ENCODE data around the gene YPEL2.
"Not testable (repeated sequence)": the region's sequence is repeated elsewhere in the genome, so short reads cannot be mapped to it uniquely, and the experiment has no call there.

Gene YPEL2

GRCh38 chr17:59389066-59389465 lies 57.6 kb downstream of the YPEL2 start:
- Histone ChIP-seq H3K9me3 (ENCODE audit: control insufficient read depth, insufficient read depth, low read length) (no peaks in the 10 kb centered on the region), H3K36me3 (ENCODE audit: insufficient read depth, low read length) (no peaks in the 10 kb centered on the region), H3K4me1 (ENCODE audit: insufficient read depth, low read length) (peaks cover 13% of the 10 kb centered on the region), H3K9ac (ENCODE audit: low read depth, low read length) (no peak overlapping the region)

GRCh38 chr17:59391021-59391420 lies 59.6 kb downstream of the YPEL2 start:
- peaks cover 13% of the 10 kb centered on the region for H3K4me1 ChIP-seq (ENCODE audit: insufficient read depth, low read length)
- H3K9me3 ChIP-seq (ENCODE audit: control insufficient read depth, insufficient read depth, low read length), result 0 out of 2 replicates have a peak, but pooled peaks cover 2% of the 10 kb centered on the region
- H3K9ac ChIP-seq (ENCODE audit: low read depth, low read length), result no peak overlapping the region
- no peaks in the 10 kb centered on the region for H3K36me3 ChIP-seq (ENCODE audit: insufficient read depth, low read length)

GRCh38 chr17:59392973-59393679 lies 61.7 kb downstream of the YPEL2 start:
- Histone ChIP-seq H3K9ac (ENCODE audit: low read depth, low read length) (no peak overlapping the region), H3K9me3 (ENCODE audit: control insufficient read depth, insufficient read depth, low read length) (0 out of 2 replicates have a peak, but pooled peaks cover 2% of the 10 kb centered on the region), H3K4me1 (ENCODE audit: insufficient read depth, low read length) (peaks cover 3% of the 10 kb centered on the region), H3K36me3 (ENCODE audit: insufficient read depth, low read length) (no peaks in the 10 kb centered on the region)

GRCh38 chr17:59393742-59394410 lies 62.4 kb downstream of the YPEL2 start:
- not testable (repeated sequence) for H3K4me1 ChIP-seq (ENCODE audit: insufficient read depth, low read length); H3K9me3 ChIP-seq (ENCODE audit: control insufficient read depth, insufficient read depth, low read length); H3K9ac ChIP-seq (ENCODE audit: low read depth, low read length); H3K36me3 ChIP-seq (ENCODE audit: insufficient read depth, low read length)

GRCh38 chr17:59396134-59396826 lies 64.8 kb downstream of the YPEL2 start:
- Histone ChIP-seq H3K36me3 (ENCODE audit: insufficient read depth, low read length) (no peaks in the 10 kb centered on the region), H3K4me1 (ENCODE audit: insufficient read depth, low read length) (no peaks in the 10 kb centered on the region), H3K9me3 (ENCODE audit: control insufficient read depth, insufficient read depth, low read length) (0 out of 2 replicates have a peak, but pooled peaks cover 2% of the 10 kb centered on the region), H3K9ac (ENCODE audit: low read depth, low read length) (no peak overlapping the region)

GRCh38 chr17:59397316-59398073 lies 66.0 kb downstream of the YPEL2 start:
- no peak overlapping the region for H3K9ac ChIP-seq (ENCODE audit: low read depth, low read length)
- H3K4me1 ChIP-seq (ENCODE audit: insufficient read depth, low read length), result no peaks in the 10 kb centered on the region
- no peaks in the 10 kb centered on the region for H3K36me3 ChIP-seq (ENCODE audit: insufficient read depth, low read length)
- H3K9me3 ChIP-seq (ENCODE audit: control insufficient read depth, insufficient read depth, low read length), result 0 out of 2 replicates have a peak, but pooled peaks cover 2% of the 10 kb centered on the region

- Histone ChIP-seq H3K4me1 (ENCODE audit: insufficient read depth, low read length) (no peaks in the 10 kb centered on the region), H3K9me3 (ENCODE audit: control insufficient read depth, insufficient read depth, low read length) (0 out of 2 replicates have a peak, but pooled peaks cover 2% of the 10 kb centered on the region), H3K9ac (ENCODE audit: low read depth, low read length) (no peak overlapping the region), H3K36me3 (ENCODE audit: insufficient read depth, low read length) (no peaks in the 10 kb centered on the region)
Observed at GRCh38 chr17:59399914-59400313, 68.5 kb downstream of the YPEL2 start.

- no peaks in the 10 kb centered on the region for H3K4me1 ChIP-seq (ENCODE audit: insufficient read depth, low read length)
- no peak overlapping the region for H3K9ac ChIP-seq (ENCODE audit: low read depth, low read length)
- no peaks in the 10 kb centered on the region for H3K9me3 ChIP-seq (ENCODE audit: control insufficient read depth, insufficient read depth, low read length)
- H3K36me3 ChIP-seq (ENCODE audit: insufficient read depth, low read length), result no peaks in the 10 kb centered on the region
Observed at GRCh38 chr17:59400858-59401257, 69.4 kb downstream of the YPEL2 start.

GRCh38 chr17:59401274-59401673 lies 69.8 kb downstream of the YPEL2 start:
- H3K9me3 ChIP-seq (ENCODE audit: control insufficient read depth, insufficient read depth, low read length), result no peaks in the 10 kb centered on the region
- no peaks in the 10 kb centered on the region for H3K4me1 ChIP-seq (ENCODE audit: insufficient read depth, low read length)
- H3K9ac ChIP-seq (ENCODE audit: low read depth, low read length), result no peak overlapping the region
- H3K36me3 ChIP-seq (ENCODE audit: insufficient read depth, low read length), result no peaks in the 10 kb centered on the region

- H3K9me3 ChIP-seq (ENCODE audit: control insufficient read depth, insufficient read depth, low read length), result no peaks in the 10 kb centered on the region
- H3K36me3 ChIP-seq (ENCODE audit: insufficient read depth, low read length), result no peaks in the 10 kb centered on the region
- peaks cover 2% of the 10 kb centered on the region; the same call in 1 of the 2 replicates for H3K4me1 ChIP-seq (ENCODE audit: insufficient read depth, low read length)
- no peak overlapping the region for H3K9ac ChIP-seq (ENCODE audit: low read depth, low read length)
Observed at GRCh38 chr17:59401725-59402124, 70.3 kb downstream of the YPEL2 start.

GRCh38 chr17:59402760-59403159 lies 71.3 kb downstream of the YPEL2 start:
- no peaks in the 10 kb centered on the region for H3K9me3 ChIP-seq (ENCODE audit: control insufficient read depth, insufficient read depth, low read length)
- H3K4me1 ChIP-seq (ENCODE audit: insufficient read depth, low read length), result peaks cover 6% of the 10 kb centered on the region; the same call in 1 of the 2 replicates
- no peak overlapping the region for H3K9ac ChIP-seq (ENCODE audit: low read depth, low read length)
- no peaks in the 10 kb centered on the region for H3K36me3 ChIP-seq (ENCODE audit: insufficient read depth, low read length)

- peaks cover 6% of the 10 kb centered on the region; the same call in 1 of the 2 replicates for H3K4me1 ChIP-seq (ENCODE audit: insufficient read depth, low read length)
- H3K9ac ChIP-seq (ENCODE audit: low read depth, low read length), result no peak overlapping the region
- no peaks in the 10 kb centered on the region for H3K36me3 ChIP-seq (ENCODE audit: insufficient read depth, low read length)
- no peaks in the 10 kb centered on the region for H3K9me3 ChIP-seq (ENCODE audit: control insufficient read depth, insufficient read depth, low read length)
Observed at GRCh38 chr17:59404471-59404870, 73.0 kb downstream of the YPEL2 start.

- Histone ChIP-seq H3K9ac (ENCODE audit: low read depth, low read length) (no peak overlapping the region), H3K4me1 (ENCODE audit: insufficient read depth, low read length) (peaks cover 6% of the 10 kb centered on the region; the same call in 1 of the 2 replicates), H3K9me3 (ENCODE audit: control insufficient read depth, insufficient read depth, low read length) (peaks cover 7% of the 10 kb centered on the region), H3K36me3 (ENCODE audit: insufficient read depth, low read length) (no peaks in the 10 kb centered on the region)
Observed at GRCh38 chr17:59405944-59406705, 74.7 kb downstream of the YPEL2 start.
